Vagina (tissue), 2 donors: ENCODE data around the gene KMT2A. TPM values are rescaled to one million over a fixed set of nuclear protein-coding genes. Genes with fewer than 3 reads are reported as not detected.
A peak's percentile ranks its signal among the peaks of the same experiment; 100 is the strongest.

ENCODE experiments used
- DNase-seq, 2 donors: peaks; one replicate each; pipeline ENCODE4 v3.0.0-alpha.2; 2017; ENCODE audit errors: extremely low spot score in 2 of 2
- H3K27ac ChIP-seq: fragments of 200-600 bp; sonication (generic); one replicate; pipeline ENCODE4 v1.5.1; 2019
- H3K27me3 ChIP-seq: fragments of 200-600 bp; sonication (generic); one replicate; pipeline ENCODE4 v1.5.1; 2019
- H3K36me3 ChIP-seq, 2 donors: fragments of 200-600 bp; sonication (generic); one replicate each; pipeline ENCODE4 v1.5.1; 2017 to 2019
- H3K4me1 ChIP-seq: fragments of 200-600 bp; sonication (generic); one replicate; pipeline ENCODE4 v1.5.1; 2019
- H3K4me3 ChIP-seq, 2 donors: fragments of 200-600 bp; sonication (generic); 1 replicate in 1 of 2; 2 replicates in 1 of 2; pipeline ENCODE4 v1.5.1; 2016 to 2019
- H3K9me3 ChIP-seq: fragments of 200-600 bp; sonication (generic); one replicate; pipeline ENCODE4 v1.5.1; 2019
- CTCF ChIP-seq, 3 experiments: fragments of 450-650 bp in 2 of 3; fragments of 200-600 bp in 1 of 3; sonication (generic) in 1 of 3; IDR thresholded peaks; one replicate each; pipeline ENCODE4 v1.5.1; 2017 to 2019; ENCODE audit warnings: antibody characterized with exemption in 3 of 3, mild to moderate bottlenecking in 2 of 3, moderate library complexity in 2 of 3
- POLR2A ChIP-seq, 2 donors: fragments of 450-650 bp; IDR thresholded peaks; one replicate each; pipeline ENCODE4 v1.6.1; 2017; ENCODE audit warnings: antibody characterized with exemption in 2 of 2, mild to moderate bottlenecking in 2 of 2, moderate library complexity in 2 of 2
- POLR2AphosphoS5 ChIP-seq, 2 donors: sonication (generic); formaldehyde crosslinking; IDR thresholded peaks; one replicate each; pipeline ENCODE4 v1.9.0; 2017; ENCODE audit warnings: antibody characterized with exemption in 2 of 2, mild to moderate bottlenecking in 2 of 2, low read depth in 1 of 2; ENCODE audit not compliant: insufficient read depth in 1 of 2
- intact Hi-C: fragments of 100-400 bp; cut with DNase I; formaldehyde crosslinking; loops from one replicate; pipeline ENCODE4 v1.15.1; 2023
- total RNA-seq: library from RNA; depleted of rRNA; stranded (reverse); fragments of >200 nt; gene quantifications from one replicate; pipeline ENCODE4 v1.2.3, GENCODE V29; 2016

The KMT2A gene
- total RNA-seq, 1 donor from 2014 or later: 72.7 TPM

GRCh38 chr11:118530683-118531596 is 94.6 kb downstream of the KMT2A start, which contains the start of gene TMEM25:
Gene TMEM25 (plus strand): TSS chr11:118531192. CDS start chr11:118531802, 610 bp downstream.
- no peaks in the 10 kb centered on the region for H3K36me3 ChIP-seq
- H3K27me3 ChIP-seq: no peaks in the 10 kb centered on the region
- TF ChIP-seq POLR2A (IDR thresholded peaks at IDR 0.05) (no peak), POLR2AphosphoS5 (IDR thresholded peaks at IDR 0.05; ENCODE audit: insufficient read depth in 1 of 2, low read depth in 1 of 2) (peak in 1 of 2 donors; percentile 30), CTCF (IDR thresholded peaks at IDR 0.05) (no peak)
- H3K27ac ChIP-seq: peak within 1 kb of the TSS; percentile 77
- H3K4me3 ChIP-seq: peak within 1 kb of the TSS; percentile 84 to 86
- no peaks in the 10 kb centered on the region for H3K9me3 ChIP-seq
- intact Hi-C loops: no loop called here
- peaks cover 34% of the 10 kb centered on the region for H3K4me1 ChIP-seq
- no peak for DNase-seq

DNA sequence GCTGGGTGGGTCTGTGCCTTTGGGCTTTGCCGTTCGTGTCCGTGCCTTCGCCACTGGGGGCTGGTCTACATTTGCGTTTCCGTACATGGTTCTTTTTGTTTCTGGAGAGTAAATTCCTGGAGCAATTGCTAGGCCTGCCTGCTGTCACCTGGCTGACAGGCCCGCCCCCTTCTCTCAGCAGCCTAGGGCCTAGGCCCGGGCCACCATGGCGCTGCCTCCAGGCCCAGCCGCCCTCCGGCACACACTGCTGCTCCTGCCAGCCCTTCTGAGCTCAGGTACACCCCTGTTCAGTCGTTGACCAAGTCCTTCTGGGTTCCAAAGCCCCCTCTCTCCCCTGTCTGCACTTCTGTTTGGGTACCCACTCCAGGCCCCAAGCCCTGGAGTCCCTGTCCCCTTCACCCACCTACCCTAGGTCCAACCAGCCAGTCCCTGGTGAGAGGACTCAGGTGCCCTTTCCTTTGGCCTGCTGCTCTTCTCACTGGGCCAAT is 95.3 kb downstream of the KMT2A start:
- TF ChIP-seq CTCF (IDR thresholded peaks at IDR 0.05): no peak
- TF ChIP-seq POLR2AphosphoS5 (IDR thresholded peaks at IDR 0.05; ENCODE audit: insufficient read depth in 1 of 2, low read depth in 1 of 2): no peak
- TF ChIP-seq POLR2A (IDR thresholded peaks at IDR 0.05): no peak
- peak overlapping the region; percentile 84 to 86 for H3K4me3 ChIP-seq
- intact Hi-C loops: no loop called here
- no peaks in the 10 kb centered on the region for H3K36me3 ChIP-seq
- no peaks in the 10 kb centered on the region for H3K27me3 ChIP-seq
- peak overlapping the region; percentile 77 for H3K27ac ChIP-seq
- H3K9me3 ChIP-seq: no peaks in the 10 kb centered on the region
- peaks cover 34% of the 10 kb centered on the region for H3K4me1 ChIP-seq
- DNase-seq: no peak

GRCh38 chr11:118532091-118532490 is 95.8 kb downstream of the KMT2A start:
- TF ChIP-seq POLR2A (IDR thresholded peaks at IDR 0.05) (no peak), POLR2AphosphoS5 (IDR thresholded peaks at IDR 0.05; ENCODE audit: insufficient read depth in 1 of 2, low read depth in 1 of 2) (no peak), CTCF (IDR thresholded peaks at IDR 0.05) (no peak)
- intact Hi-C loops: no loop called here
- H3K9me3 ChIP-seq: no peaks in the 10 kb centered on the region
- no peak overlapping the region for H3K4me3 ChIP-seq
- no peaks in the 10 kb centered on the region for H3K36me3 ChIP-seq
- H3K4me1 ChIP-seq: peaks cover 34% of the 10 kb centered on the region
- no peak overlapping the region for H3K27ac ChIP-seq
- H3K27me3 ChIP-seq: no peaks in the 10 kb centered on the region
- no peak for DNase-seq

DNA sequence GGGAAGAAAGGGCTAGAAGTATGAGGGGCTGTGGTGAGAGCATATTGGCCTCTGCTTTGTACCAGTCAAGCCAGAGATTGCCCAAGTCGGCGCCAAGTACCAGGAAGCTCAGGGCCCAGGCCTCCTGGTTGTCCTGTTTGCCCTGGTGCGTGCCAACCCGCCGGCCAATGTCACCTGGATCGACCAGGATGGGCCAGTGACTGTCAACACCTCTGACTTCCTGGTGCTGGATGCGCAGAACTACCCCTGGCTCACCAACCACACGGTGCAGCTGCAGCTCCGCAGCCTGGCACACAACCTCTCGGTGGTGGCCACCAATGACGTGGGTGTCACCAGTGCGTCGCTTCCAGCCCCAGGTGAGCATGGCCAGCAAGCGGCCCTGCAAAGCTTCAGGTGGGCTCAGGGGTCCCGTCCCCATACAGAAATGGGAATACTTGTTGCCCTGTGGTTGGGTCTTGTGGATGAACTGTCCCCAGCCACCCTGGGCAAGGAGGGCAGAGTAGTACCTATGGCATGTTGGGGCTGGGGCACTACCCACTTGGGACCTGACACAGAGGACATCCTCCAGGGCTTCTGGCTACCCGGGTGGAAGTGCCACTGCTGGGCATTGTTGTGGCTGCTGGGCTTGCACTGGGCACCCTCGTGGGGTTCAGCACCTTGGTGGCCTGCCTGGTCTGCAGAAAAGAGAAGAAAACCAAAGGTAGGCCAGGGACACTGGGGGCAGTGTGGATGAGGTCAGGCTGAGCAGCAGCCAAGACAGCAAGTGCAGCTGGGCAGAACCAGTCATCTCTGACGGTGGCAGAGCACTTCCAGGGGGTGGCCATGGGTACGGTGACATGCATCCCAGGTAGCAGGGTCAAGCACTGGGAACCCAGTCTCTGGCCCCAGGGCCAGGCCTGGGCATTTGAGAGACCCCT is 96.8 kb downstream of the KMT2A start:
- H3K36me3 ChIP-seq: no peaks in the 10 kb centered on the region
- H3K27ac ChIP-seq: no peak overlapping the region
- H3K27me3 ChIP-seq: no peaks in the 10 kb centered on the region
- no peak for TF ChIP-seq POLR2AphosphoS5 (IDR thresholded peaks at IDR 0.05; ENCODE audit: insufficient read depth in 1 of 2, low read depth in 1 of 2)
- no peak for TF ChIP-seq CTCF (IDR thresholded peaks at IDR 0.05)
- no peak for TF ChIP-seq POLR2A (IDR thresholded peaks at IDR 0.05)
- no peak overlapping the region for H3K4me3 ChIP-seq
- no peak for DNase-seq
- H3K9me3 ChIP-seq: no peaks in the 10 kb centered on the region
- peaks cover 34% of the 10 kb centered on the region for H3K4me1 ChIP-seq
- intact Hi-C loops: no loop called here
